Measurements from ENCODE around the gene GSK3A.

GRCh38 chr19:42233678-42234292 lies 8.6 kb downstream of the GSK3A start:
- TF ChIP-seq POLR2AphosphoS5 (IDR thresholded peaks at IDR 0.05) (no peak), EP300 (IDR thresholded peaks at IDR 0.05) (no peak), POLR2A (IDR thresholded peaks at IDR 0.05) (no peak)
- TF ChIP-seq, protein P1, sequence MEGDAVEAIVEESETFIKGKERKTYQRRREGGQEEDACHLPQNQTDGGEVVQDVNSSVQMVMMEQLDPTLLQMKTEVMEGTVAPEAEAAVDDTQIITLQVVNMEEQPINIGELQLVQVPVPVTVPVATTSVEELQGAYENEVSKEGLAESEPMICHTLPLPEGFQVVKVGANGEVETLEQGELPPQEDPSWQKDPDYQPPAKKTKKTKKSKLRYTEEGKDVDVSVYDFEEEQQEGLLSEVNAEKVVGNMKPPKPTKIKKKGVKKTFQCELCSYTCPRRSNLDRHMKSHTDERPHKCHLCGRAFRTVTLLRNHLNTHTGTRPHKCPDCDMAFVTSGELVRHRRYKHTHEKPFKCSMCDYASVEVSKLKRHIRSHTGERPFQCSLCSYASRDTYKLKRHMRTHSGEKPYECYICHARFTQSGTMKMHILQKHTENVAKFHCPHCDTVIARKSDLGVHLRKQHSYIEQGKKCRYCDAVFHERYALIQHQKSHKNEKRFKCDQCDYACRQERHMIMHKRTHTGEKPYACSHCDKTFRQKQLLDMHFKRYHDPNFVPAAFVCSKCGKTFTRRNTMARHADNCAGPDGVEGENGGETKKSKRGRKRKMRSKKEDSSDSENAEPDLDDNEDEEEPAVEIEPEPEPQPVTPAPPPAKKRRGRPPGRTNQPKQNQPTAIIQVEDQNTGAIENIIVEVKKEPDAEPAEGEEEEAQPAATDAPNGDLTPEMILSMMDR (IDR thresholded peaks at IDR 0.05), result no peak
